ENCODE results near the gene IFNLR1.

The IFNLR1 gene

DNA sequence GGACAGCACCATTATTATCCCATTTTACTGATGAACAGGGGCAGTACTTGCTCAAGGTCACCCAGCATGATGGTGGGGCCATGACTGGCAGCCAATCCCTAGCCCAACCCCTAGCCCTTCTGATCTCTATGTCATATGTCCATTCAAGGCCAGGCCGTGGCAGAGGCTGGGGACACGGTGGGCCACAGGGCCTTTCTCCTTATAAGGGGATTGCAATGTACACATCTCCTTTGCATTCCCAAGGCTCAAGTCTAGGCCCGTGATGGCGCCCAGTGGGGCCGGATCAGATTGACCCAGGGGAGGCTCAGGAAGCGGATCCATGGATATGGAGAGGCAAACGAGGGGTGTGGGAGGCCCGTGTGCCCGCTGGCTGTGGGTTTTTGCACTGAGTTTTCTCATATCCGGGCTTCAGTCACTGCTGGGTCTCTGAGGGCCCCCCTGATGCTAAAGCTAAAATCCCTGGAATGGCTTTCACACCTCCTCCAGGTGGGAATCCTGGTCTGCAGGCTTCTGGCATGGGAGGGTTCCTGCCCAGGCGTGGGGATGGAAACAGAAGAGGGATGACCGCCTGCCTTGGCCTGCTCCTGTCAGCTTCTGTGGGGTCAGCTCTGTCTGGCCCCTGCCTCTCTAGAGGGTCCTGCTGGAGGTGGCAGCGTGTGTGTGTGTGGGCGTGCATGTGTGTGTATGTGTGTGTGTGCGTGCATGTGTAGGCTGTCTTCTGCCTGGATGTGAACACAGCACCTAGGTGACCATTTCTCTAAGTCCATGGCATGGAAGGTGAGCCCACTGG, 77.2 kb downstream of the IFNLR1 start:
- in situ Hi-C loops (cut with MboI; ENCODE audit: low sequenced_read_pairs): no loop called here

GRCh38 chr1:24109166-24109483, 78.0 kb downstream of the IFNLR1 start:
- in situ Hi-C loops (cut with MboI; ENCODE audit: low sequenced_read_pairs): no loop called here

DNA sequence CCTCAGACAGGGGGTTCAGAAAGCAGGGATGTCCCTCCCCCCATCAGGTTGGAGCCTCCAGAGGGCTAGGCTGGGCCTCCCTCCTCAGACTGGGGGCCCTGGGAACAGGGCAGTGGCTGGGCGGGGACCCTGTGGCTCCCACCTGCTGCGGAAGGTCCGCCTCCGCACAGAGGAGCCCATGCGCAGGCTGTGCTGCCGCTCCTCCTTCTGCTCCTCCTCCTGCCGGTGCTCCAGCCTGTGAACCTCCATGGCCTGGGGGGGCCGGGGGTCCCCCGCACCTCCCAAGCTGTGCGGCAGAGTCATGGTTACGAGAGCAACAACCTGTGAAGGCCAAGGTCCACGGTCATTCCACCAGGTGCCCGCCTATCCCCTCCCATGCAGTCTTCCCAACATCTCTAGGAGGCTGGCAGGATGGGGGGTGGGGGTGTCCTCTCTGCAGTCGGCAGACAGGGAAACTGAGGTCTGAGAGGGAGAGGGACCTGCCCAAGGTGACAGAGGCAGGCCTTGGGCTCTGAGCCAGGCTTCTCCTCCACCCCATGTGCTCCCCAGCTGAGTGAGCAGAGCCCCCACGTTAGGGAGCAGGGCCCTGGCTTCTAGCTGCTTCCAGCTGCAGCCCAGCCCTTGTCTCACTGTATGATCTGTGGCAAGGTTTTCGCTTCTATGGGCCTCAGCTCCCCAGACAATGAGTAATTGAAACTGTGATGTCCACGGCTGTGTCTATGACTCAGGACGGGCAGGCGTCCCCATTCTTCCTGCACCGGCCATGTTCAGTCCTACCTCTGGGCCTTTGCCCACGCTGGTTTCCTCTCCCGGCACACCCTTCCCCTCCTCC, 78.5 kb downstream of the IFNLR1 start:
- in situ Hi-C loops (cut with MboI; ENCODE audit: low sequenced_read_pairs): no loop called here

GRCh38 chr1:24107462-24108138, 79.5 kb downstream of the IFNLR1 start:
- in situ Hi-C loops (cut with MboI; ENCODE audit: low sequenced_read_pairs): no loop called here

- in situ Hi-C loops (cut with MboI; ENCODE audit: low sequenced_read_pairs): no loop called here
Observed at GRCh38 chr1:24105368-24106160, 81.5 kb downstream of the IFNLR1 start.

DNA sequence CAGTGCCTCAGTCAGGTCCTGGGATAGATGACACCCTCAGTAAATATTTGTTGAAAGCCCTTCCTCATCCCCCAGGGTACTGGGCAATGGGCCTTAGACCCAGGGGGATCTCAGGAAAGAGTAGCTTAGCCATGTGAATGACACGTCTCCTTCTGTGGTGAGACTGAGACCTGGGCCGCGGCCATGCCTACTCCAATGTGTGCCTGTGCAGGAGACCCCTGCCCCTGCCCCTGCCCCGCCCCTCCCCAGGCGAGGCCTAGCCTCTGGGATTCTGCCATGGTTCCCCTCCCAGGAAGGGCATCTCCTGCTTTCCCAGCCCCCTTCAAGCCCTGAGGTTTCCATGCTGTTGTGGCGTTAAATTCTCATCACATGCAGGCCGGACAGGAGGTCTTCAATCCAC, 82.2 kb downstream of the IFNLR1 start:
- in situ Hi-C loops (cut with MboI; ENCODE audit: low sequenced_read_pairs): no loop called here

Data from HL-60/S4 treated with retinoic acid at 250 ng/mL for 4 days and 3 days (cell line).